DND-41 (cell line): ENCODE data around the gene GMNN.

Source experiments
- ATAC-seq: fragments of 200-7000 bp; cut with Tn5 transposase; 3 replicates; pipeline ENCODE4 v1.9.1; 2021; ENCODE audit warnings: low read depth; ENCODE audit not compliant: insufficient read depth
- DNase-seq: peaks from one replicate; pipeline ENCODE4 v3.0.0-alpha.2; 2020
- H2AFZ ChIP-seq: 2 replicates; pipeline ENCODE4 v1.6.0; 2012; ENCODE audit warnings: low read depth, low read length
- H3K27ac ChIP-seq: 2 replicates; pipeline ENCODE4 v1.5.1; 2012; ENCODE audit warnings: low read length, inconsistent platforms
- H3K27me3 ChIP-seq: fragments of 200-600 bp; sonication (generic); 2 replicates; pipeline ENCODE4 v1.6.0; 2012; ENCODE audit warnings: low read length, mild to moderate bottlenecking, inconsistent platforms; ENCODE audit not compliant: insufficient read depth, poor library complexity
- H3K36me3 ChIP-seq: 2 replicates; pipeline ENCODE4 v1.5.1; 2012; ENCODE audit warnings: low read length, inconsistent platforms; ENCODE audit not compliant: insufficient read depth
- H3K4me1 ChIP-seq: 2 replicates; pipeline ENCODE4 v1.5.1; 2012; ENCODE audit warnings: mild to moderate bottlenecking, low read length; ENCODE audit not compliant: insufficient read depth
- H3K4me2 ChIP-seq: 2 replicates; pipeline ENCODE4 v1.6.0; 2012; ENCODE audit warnings: mild to moderate bottlenecking, moderate library complexity, low read length, inconsistent platforms; ENCODE audit not compliant: insufficient read depth
- H3K4me3 ChIP-seq, 2 experiments: fragments of 200-600 bp in 1 of 2; shearing (Covaris generic) in 1 of 2; 2 replicates each; pipeline ENCODE4 v1.5.1; 2012 to 2016; ENCODE audit warnings: inconsistent platforms in 2 of 2, low read length in 2 of 2, mild to moderate bottlenecking in 2 of 2, low read depth in 1 of 2, moderate library complexity in 1 of 2
- H3K79me2 ChIP-seq: 2 replicates; pipeline ENCODE4 v1.6.0; 2012; ENCODE audit warnings: low read length, inconsistent platforms; ENCODE audit not compliant: insufficient read depth
- H3K9ac ChIP-seq: 2 replicates; pipeline ENCODE4 v1.6.0; 2012; ENCODE audit warnings: low read depth, mild to moderate bottlenecking, inconsistent platforms, low read length, moderate library complexity
- H3K9me3 ChIP-seq: 2 replicates; pipeline ENCODE4 v1.5.1; 2012; ENCODE audit warnings: low read length, moderate library complexity, mild to moderate bottlenecking, inconsistent platforms; ENCODE audit not compliant: insufficient read depth, severe bottlenecking
- H4K20me1 ChIP-seq: 2 replicates; pipeline ENCODE4 v1.6.0; 2012; ENCODE audit warnings: low read length; ENCODE audit not compliant: insufficient read depth
- CTCF ChIP-seq: IDR thresholded peaks from 2 replicates; pipeline ENCODE4 v1.5.1; 2012; ENCODE audit warnings: borderline replicate concordance, low read length, moderate library complexity, mild to moderate bottlenecking; ENCODE audit not compliant: poor library complexity, severe bottlenecking; ENCODE audit errors: extremely low read depth
- EZH2 ChIP-seq: IDR thresholded peaks from 3 replicates; pipeline ENCODE4 v1.6.1; 2012; ENCODE audit warnings: borderline replicate concordance, low read depth, mild to moderate bottlenecking, moderate library complexity, low read length, inconsistent platforms; ENCODE audit not compliant: severe bottlenecking

The GMNN gene

GRCh38 chr6:24822696-24823095, 48.0 kb downstream of the GMNN start:
- TF ChIP-seq CTCF (no peak), EZH2 (no peak)
- no peaks in the 10 kb centered on the region for H3K4me1 ChIP-seq
- H2AFZ ChIP-seq: no peak overlapping the region
- no peaks in the 10 kb centered on the region for H3K9me3 ChIP-seq
- H3K4me3 ChIP-seq: no peak overlapping the region
- H3K79me2 ChIP-seq: no peaks in the 10 kb centered on the region
- H3K36me3 ChIP-seq: peaks cover 37% of the 10 kb centered on the region
- no peak overlapping the region for H3K27ac ChIP-seq
- ATAC-seq (no peak), DNase-seq (no peak)
- no peaks in the 10 kb centered on the region for H3K27me3 ChIP-seq
- no peak overlapping the region for H3K9ac ChIP-seq
- no peak overlapping the region for H3K4me2 ChIP-seq
- H4K20me1 ChIP-seq: no peaks in the 10 kb centered on the region

GRCh38 chr6:24823185-24823584, 48.4 kb downstream of the GMNN start:
- DNase-seq (no peak), ATAC-seq (no peak)
- Histone ChIP-seq H3K36me3 (peaks cover 39% of the 10 kb centered on the region), H3K27me3 (no peaks in the 10 kb centered on the region), H3K79me2 (no peaks in the 10 kb centered on the region), H3K9me3 (no peaks in the 10 kb centered on the region), H2AFZ (no peak overlapping the region), H3K4me1 (no peaks in the 10 kb centered on the region), H3K4me3 (no peak overlapping the region), H3K4me2 (no peak overlapping the region), H4K20me1 (no peaks in the 10 kb centered on the region), H3K27ac (no peak overlapping the region), H3K9ac (no peak overlapping the region)
- TF ChIP-seq EZH2 (no peak), CTCF (no peak)

- H3K4me2 ChIP-seq: no peak overlapping the region
- no peak for DNase-seq
Measured at GRCh38 chr6:24824142-24824938, 49.6 kb downstream of the GMNN start.

More at GRCh38 chr6:24824142-24824938, 49.6 kb downstream of the GMNN start:
- Histone ChIP-seq H3K27me3 (no peaks in the 10 kb centered on the region), H3K9me3 (no peaks in the 10 kb centered on the region), H4K20me1 (no peaks in the 10 kb centered on the region), H3K27ac (no peak overlapping the region), H3K9ac (no peak overlapping the region), H3K79me2 (no peaks in the 10 kb centered on the region), H3K4me1 (no peaks in the 10 kb centered on the region), H3K4me3 (no peak overlapping the region), H2AFZ (no peak overlapping the region), H3K36me3 (peaks cover 37% of the 10 kb centered on the region)
- TF ChIP-seq EZH2 (no peak), CTCF (no peak)
- no peak for ATAC-seq
